CD14-positive monocyte (primary cell): Measurements from ENCODE around the gene DLK2. TPM values are rescaled to one million over a fixed set of nuclear protein-coding genes. Genes with fewer than 3 reads are reported as not detected.
"Not testable (repeated sequence)": the region's sequence is repeated elsewhere in the genome, so short reads cannot be mapped to it uniquely, and the experiment has no call there.

Source experiments
- DNase-seq, 3 donors: peaks; one replicate each; pipeline ENCODE4 v3.0.0-alpha.2; 2011 to 2022
- H2AFZ ChIP-seq: 2 replicates; pipeline ENCODE4 v1.6.0; 2012; ENCODE audit warnings: mild to moderate bottlenecking, low read depth, low read length, inconsistent platforms; ENCODE audit not compliant: insufficient read depth, poor library complexity, severe bottlenecking
- H3K27ac ChIP-seq, 2 donors: 1 replicate in 1 of 2; 2 replicates in 1 of 2; pipeline ENCODE4 v1.5.1; 2012 to 2013; ENCODE audit warnings: low read length in 2 of 2, control low read depth in 1 of 2, inconsistent platforms in 1 of 2, low read depth in 1 of 2, mild to moderate bottlenecking in 1 of 2
- H3K27me3 ChIP-seq, 2 donors: one replicate each; pipeline versions ENCODE4 v1.6.0 to v1.6.1; 2011 to 2013; ENCODE audit warnings: low read length in 2 of 2; ENCODE audit not compliant: control insufficient read depth in 2 of 2, insufficient read depth in 2 of 2
- H3K36me3 ChIP-seq, 2 donors: replicated peaks in 1 of 2; 1 replicate in 1 of 2; 2 replicates in 1 of 2; pipeline versions ENCODE4 v1.5.1 to v1.6.1; 2012 to 2013; ENCODE audit warnings: low read length in 2 of 2, control low read depth in 1 of 2, inconsistent platforms in 1 of 2, mild to moderate bottlenecking in 1 of 2; ENCODE audit not compliant: insufficient read depth in 2 of 2, control insufficient read depth in 1 of 2
- H3K4me1 ChIP-seq, 2 donors: 1 replicate in 1 of 2; 2 replicates in 1 of 2; pipeline versions ENCODE4 v1.5.1 to v1.6.1; 2012 to 2013; ENCODE audit warnings: low read length in 2 of 2, control low read depth in 1 of 2, inconsistent platforms in 1 of 2, mild to moderate bottlenecking in 1 of 2, moderate library complexity in 1 of 2; ENCODE audit not compliant: insufficient read depth in 2 of 2, control insufficient read depth in 1 of 2
- H3K4me2 ChIP-seq: replicated peaks from 2 replicates; pipeline ENCODE3; 2012; ENCODE audit warnings: low read length, moderate library complexity, mild to moderate bottlenecking; ENCODE audit not compliant: poor library complexity, severe bottlenecking; ENCODE audit errors: extremely low read depth
- H3K4me3 ChIP-seq, 3 experiments: fragments of 200-600 bp in 1 of 3; sonication (generic) in 1 of 3; replicated peaks in 1 of 3; 1 replicate in 2 of 3; 2 replicates in 1 of 3; pipeline ENCODE4 v1.5.1; 2011 to 2013; ENCODE audit warnings: low read length in 3 of 3, mild to moderate bottlenecking in 3 of 3, control low read depth in 2 of 3, low read depth in 2 of 3, inconsistent platforms in 1 of 3, moderate library complexity in 1 of 3
- H3K79me2 ChIP-seq: 2 replicates; pipeline ENCODE4 v1.6.0; 2012; ENCODE audit warnings: mild to moderate bottlenecking, control low read depth, inconsistent platforms, low read length, moderate library complexity; ENCODE audit not compliant: insufficient read depth
- H3K9ac ChIP-seq: 2 replicates; pipeline ENCODE4 v1.6.0; 2017; ENCODE audit warnings: low read length, mild to moderate bottlenecking; ENCODE audit not compliant: insufficient read depth, poor library complexity, severe bottlenecking
- H3K9me3 ChIP-seq, 2 donors: replicated peaks in 1 of 2; 1 replicate in 1 of 2; 2 replicates in 1 of 2; pipeline versions ENCODE4 v1.5.1 to v1.6.1; 2012 to 2013; ENCODE audit warnings: low read length in 2 of 2, control low read depth in 1 of 2; ENCODE audit not compliant: control insufficient read depth in 1 of 2, insufficient read depth in 1 of 2
- H4K20me1 ChIP-seq: 2 replicates; pipeline ENCODE4 v1.6.0; 2012; ENCODE audit warnings: mild to moderate bottlenecking, low read length, control low read depth, moderate library complexity; ENCODE audit not compliant: insufficient read depth
- H3K27ac Mint-ChIP-seq, 7 donors: one replicate each; pipeline ENCODE4 v1.8.0; 2020; ENCODE audit warnings: mild to moderate bottlenecking in 7 of 7, mixed read lengths in 7 of 7, moderate library complexity in 6 of 7, inconsistent platforms in 2 of 7
- H3K27me3 Mint-ChIP-seq, 3 donors: one replicate each; pipeline ENCODE4 v1.8.0; 2021 to 2022; ENCODE audit warnings: low read depth in 3 of 3, mild to moderate bottlenecking in 3 of 3, mixed read lengths in 3 of 3, moderate library complexity in 3 of 3, inconsistent platforms in 1 of 3
- H3K36me3 Mint-ChIP-seq, 2 donors: one replicate each; pipeline ENCODE4 v1.8.0; 2020; ENCODE audit warnings: mixed read lengths in 2 of 2, inconsistent platforms in 1 of 2, mild to moderate bottlenecking in 1 of 2
- H3K4me1 Mint-ChIP-seq: one replicate; pipeline ENCODE4 v1.8.0; 2020; ENCODE audit warnings: mild to moderate bottlenecking, mixed read lengths
- H3K4me3 Mint-ChIP-seq, 2 donors: one replicate each; pipeline ENCODE4 v1.8.0; 2020; ENCODE audit warnings: mild to moderate bottlenecking in 2 of 2, mixed read lengths in 2 of 2, moderate library complexity in 1 of 2
- H3K9me3 Mint-ChIP-seq, 7 donors: one replicate each; pipeline ENCODE4 v1.8.0; 2020 to 2022; ENCODE audit warnings: mixed read lengths in 7 of 7, mild to moderate bottlenecking in 6 of 7, moderate library complexity in 6 of 7, inconsistent platforms in 2 of 7
- CTCF ChIP-seq: fragments of 200-600 bp; IDR thresholded peaks from one replicate; pipeline ENCODE4 v1.8.0; 2022; ENCODE audit warnings: antibody characterized with exemption, mild to moderate bottlenecking
- WGBS: methylation state at CpG from one replicate; pipeline ENCODE4 v1.1.5; 2013; ENCODE audit warnings: missing lambda C conversion rate; ENCODE audit not compliant: insufficient coverage; 5-methylcytosine and 5-hydroxymethylcytosine counted together
- intact Hi-C, 2 donors: fragments of 100-400 bp; cut with micrococcal nuclease; formaldehyde crosslinking; loops; one replicate each; pipeline versions ENCODE4 v1.15.0 to v1.15.1; 2023
- polyA plus RNA-seq, 3 donors: library from polyadenylated mRNA; depleted of rRNA in 1 of 3; unstranded in 2 of 3; stranded (reverse) in 1 of 3; fragments of 300-500 nt in 2 of 3; fragments of >200 nt in 1 of 3; fragmentation: Illumina TruSeq in 2 of 3; gene quantifications; 1 replicate in 2 of 3; 2 replicates in 1 of 3; pipeline ENCODE4 v1.2.3, GENCODE V29; 2012 to 2021

Gene DLK2
- polyA plus RNA-seq, 3 donors: 0.08 TPM; not detected in 2

DNA sequence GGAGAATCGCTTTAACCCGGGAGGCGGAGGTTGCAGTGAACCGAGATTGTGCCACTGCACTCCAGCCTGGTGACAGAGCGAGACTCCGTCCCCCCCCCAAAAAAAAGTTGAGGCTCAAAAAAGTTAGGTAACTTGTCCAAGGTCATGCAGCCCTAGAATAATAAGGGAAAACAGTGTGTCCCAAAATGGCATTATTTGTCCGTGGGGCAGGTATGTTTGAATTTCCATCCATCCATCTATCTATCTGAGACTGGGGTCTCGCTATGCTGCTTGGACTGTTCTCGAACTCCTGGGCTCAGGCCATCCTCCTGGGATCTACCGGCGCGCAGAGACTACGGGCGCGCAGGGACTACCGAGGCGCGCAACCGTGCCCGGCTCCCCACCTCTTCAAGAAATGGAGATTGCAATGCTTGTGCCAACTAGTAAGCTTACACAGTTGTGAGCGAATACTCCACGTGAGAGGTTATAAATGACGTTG is 28.4 kb downstream of the DLK2 start:
- no peaks in the 10 kb centered on the region for H3K9me3 ChIP-seq
- peaks cover 6 to 14% of the 10 kb centered on the region in 2 donors for H3K36me3 ChIP-seq
- peaks cover 0 to 18% (median 3%) of the 10 kb centered on the region in 3 donors for H3K27me3 Mint-ChIP-seq
- peaks cover 16 to 21% of the 10 kb centered on the region in 2 donors for H3K4me1 ChIP-seq
- H3K4me3 Mint-ChIP-seq: peak overlapping the region; percentile 92 to 95
- peaks cover 6 to 16% of the 10 kb centered on the region in 2 donors for H3K36me3 Mint-ChIP-seq
- 51% methylated on average over 22 of the region's 23 CpGs for WGBS
- intact Hi-C loops: loop anchor here (5.0 kb wide), 1 partner anchor 60 kb away; the partner anchor contains the start of gene ZNF318 (in 2 of the 2)
- H3K4me1 Mint-ChIP-seq: peaks cover 18% of the 10 kb centered on the region
- TF ChIP-seq CTCF: no peak
- H3K9me3 Mint-ChIP-seq: peaks cover 0 to 8% (median 3%) of the 10 kb centered on the region in 7 donors
- H3K79me2 ChIP-seq: peaks cover 23% of the 10 kb centered on the region
- peak overlapping the region; percentile 86 to 99 (median 98) for H3K27ac Mint-ChIP-seq
- H3K27me3 ChIP-seq: peaks cover 0 to 7% of the 10 kb centered on the region in 2 donors
- H3K9ac ChIP-seq: peak overlapping the region; percentile 87
- H3K27ac ChIP-seq: peak overlapping the region; percentile 76 to 93
- H2AFZ ChIP-seq: peak overlapping the region; percentile 93
- peak overlapping the region; percentile 74 to 88 (median 86) for H3K4me3 ChIP-seq
- H3K4me2 ChIP-seq: peak overlapping the region; percentile 82
- H4K20me1 ChIP-seq: no peaks in the 10 kb centered on the region
- DNase-seq: no peak

GRCh38 chr6:43425083-43425482 is 30.3 kb downstream of the DLK2 start:
- H3K36me3 ChIP-seq, H4K20me1 ChIP-seq, H3K36me3 Mint-ChIP-seq, H3K9me3 Mint-ChIP-seq, H3K4me3 Mint-ChIP-seq, H3K9me3 ChIP-seq, H3K9ac ChIP-seq, H3K27ac ChIP-seq, H3K4me3 ChIP-seq, H3K4me2 ChIP-seq, DNase-seq, H2AFZ ChIP-seq: not testable (repeated sequence)
- H3K27ac Mint-ChIP-seq: peak overlapping the region in 1 of 7 donors; percentile 8
- intact Hi-C loops: loop anchor here (5.0 kb wide), 1 partner anchor 58 kb away; the partner anchor contains the start of gene ZNF318 (in 2 of the 2)
- Histone ChIP-seq H3K4me1 (peaks cover 16 to 21% of the 10 kb centered on the region in 2 donors), H3K27me3 (peaks cover 0 to 11% of the 10 kb centered on the region in 2 donors), H3K79me2 (peaks cover 23% of the 10 kb centered on the region)
- H3K27me3 Mint-ChIP-seq: peaks cover 0 to 21% (median 5%) of the 10 kb centered on the region in 3 donors
- peaks cover 18% of the 10 kb centered on the region for H3K4me1 Mint-ChIP-seq
- 95% methylated on average over 4 of the region's 33 CpGs for WGBS
